Glomerular visceral epithelial cell (primary cell): Measurements from ENCODE around the gene NKX6-1.
A peak's percentile ranks its signal among the peaks of the same experiment; 100 is the strongest.

Experiments
- DNase-seq: peaks from one replicate; pipeline ENCODE4 v3.0.0-alpha.2; 2016; ENCODE audit errors: extremely low spot score

Gene NKX6-1

GRCh38 chr4:84498935-84499623, at the start of gene NKX6-1:
NKX6-1 (minus strand) TSS chr4:84499292; CDS start chr4:84498228, 1,064 bp downstream.
- peak; percentile 96 for DNase-seq

GRCh38 chr4:84547211-84547610, 48.1 kb upstream of the NKX6-1 start:
- no peak for DNase-seq

GRCh38 chr4:84545093-84545492, 46.0 kb upstream of the NKX6-1 start:
- DNase-seq = no peak

GRCh38 chr4:84535901-84536300, 36.8 kb upstream of the NKX6-1 start:
- no peak for DNase-seq

GRCh38 chr4:84531689-84532088, 32.6 kb upstream of the NKX6-1 start:
- peak; percentile 25 for DNase-seq

- peak; percentile 6 for DNase-seq
Observed at GRCh38 chr4:84530871-84531270, 31.8 kb upstream of the NKX6-1 start.

- no peak for DNase-seq
Observed at GRCh38 chr4:84530454-84530853, 31.4 kb upstream of the NKX6-1 start.

- peak; percentile 30 for DNase-seq
Observed at GRCh38 chr4:84529169-84529751, 30.2 kb upstream of the NKX6-1 start.

GRCh38 chr4:84527391-84527790, 28.3 kb upstream of the NKX6-1 start:
- no peak for DNase-seq

- no peak for DNase-seq
Observed at GRCh38 chr4:84515075-84515474, 16.0 kb upstream of the NKX6-1 start.

GRCh38 chr4:84512277-84512676, 13.2 kb upstream of the NKX6-1 start:
- DNase-seq = no peak

GRCh38 chr4:84511703-84512102, 12.6 kb upstream of the NKX6-1 start:
- no peak for DNase-seq

GRCh38 chr4:84507941-84508340, 8.8 kb upstream of the NKX6-1 start:
- no peak for DNase-seq

- no peak for DNase-seq
Observed at GRCh38 chr4:84504821-84505220, 5.7 kb upstream of the NKX6-1 start.

- DNase-seq = peak; percentile 76
Observed at GRCh38 chr4:84503495-84504437, 4.7 kb upstream of the NKX6-1 start.

- DNase-seq = no peak
Observed at GRCh38 chr4:84502955-84503373, 3.9 kb upstream of the NKX6-1 start.

GRCh38 chr4:84502333-84502954, 3.4 kb upstream of the NKX6-1 start:
- DNase-seq = no peak

GRCh38 chr4:84501721-84502267, 2.7 kb upstream of the NKX6-1 start:
- DNase-seq = no peak

GRCh38 chr4:84501202-84501503, 2.1 kb upstream of the NKX6-1 start:
- no peak for DNase-seq

GRCh38 chr4:84500386-84501201, 1.5 kb upstream of the NKX6-1 start:
- no peak for DNase-seq

- DNase-seq = no peak
Observed at GRCh38 chr4:84499624-84499982, 511 bp upstream of the NKX6-1 start.
